B cell (primary cell): ENCODE data around the gene TLR3.

ENCODE experiments used
- EZH2 ChIP-seq: IDR thresholded peaks from 2 replicates; pipeline ENCODE4 v1.6.1; 2012; ENCODE audit warnings: borderline replicate concordance, low read depth, mild to moderate bottlenecking, moderate library complexity, low read length; ENCODE audit not compliant: insufficient read depth, poor library complexity, severe bottlenecking
- TF ChIP-seq, protein P1 (sequence below): fragments of 200-600 bp; IDR thresholded peaks from one replicate; pipeline ENCODE4 v1.8.0; 2022; ENCODE audit warnings: antibody characterized with exemption, mild to moderate bottlenecking

- TF ChIP-seq, protein P1, sequence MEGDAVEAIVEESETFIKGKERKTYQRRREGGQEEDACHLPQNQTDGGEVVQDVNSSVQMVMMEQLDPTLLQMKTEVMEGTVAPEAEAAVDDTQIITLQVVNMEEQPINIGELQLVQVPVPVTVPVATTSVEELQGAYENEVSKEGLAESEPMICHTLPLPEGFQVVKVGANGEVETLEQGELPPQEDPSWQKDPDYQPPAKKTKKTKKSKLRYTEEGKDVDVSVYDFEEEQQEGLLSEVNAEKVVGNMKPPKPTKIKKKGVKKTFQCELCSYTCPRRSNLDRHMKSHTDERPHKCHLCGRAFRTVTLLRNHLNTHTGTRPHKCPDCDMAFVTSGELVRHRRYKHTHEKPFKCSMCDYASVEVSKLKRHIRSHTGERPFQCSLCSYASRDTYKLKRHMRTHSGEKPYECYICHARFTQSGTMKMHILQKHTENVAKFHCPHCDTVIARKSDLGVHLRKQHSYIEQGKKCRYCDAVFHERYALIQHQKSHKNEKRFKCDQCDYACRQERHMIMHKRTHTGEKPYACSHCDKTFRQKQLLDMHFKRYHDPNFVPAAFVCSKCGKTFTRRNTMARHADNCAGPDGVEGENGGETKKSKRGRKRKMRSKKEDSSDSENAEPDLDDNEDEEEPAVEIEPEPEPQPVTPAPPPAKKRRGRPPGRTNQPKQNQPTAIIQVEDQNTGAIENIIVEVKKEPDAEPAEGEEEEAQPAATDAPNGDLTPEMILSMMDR, result no peak
- no peak for TF ChIP-seq EZH2
These were observed 17.9 kb upstream of the TLR3 start for GRCh38 chr4:186051096-186051495.
